Keratinocyte (primary cell): ENCODE results near the gene POLD2.

Source experiments
- EZH2 ChIP-seq: IDR thresholded peaks from one replicate; pipeline ENCODE4 v1.6.1; 2012; ENCODE audit warnings: inconsistent platforms, mild to moderate bottlenecking, low read length, moderate library complexity
- TF ChIP-seq, protein P1 (sequence below), 3 experiments: IDR thresholded peaks in 1 of 3; conservative IDR thresholded peaks in 1 of 3; optimal IDR thresholded peaks in 1 of 3; 2 replicates in 2 of 3; 3 replicates in 1 of 3; pipeline versions ENCODE3 to v1.5.1; 2011; ENCODE audit warnings: low read length in 3 of 3, mild to moderate bottlenecking in 3 of 3, moderate library complexity in 2 of 3, control low read depth in 1 of 3, inconsistent platforms in 1 of 3; ENCODE audit not compliant: insufficient read depth in 2 of 3; ENCODE audit errors: extremely low read depth in 1 of 3

DNA sequence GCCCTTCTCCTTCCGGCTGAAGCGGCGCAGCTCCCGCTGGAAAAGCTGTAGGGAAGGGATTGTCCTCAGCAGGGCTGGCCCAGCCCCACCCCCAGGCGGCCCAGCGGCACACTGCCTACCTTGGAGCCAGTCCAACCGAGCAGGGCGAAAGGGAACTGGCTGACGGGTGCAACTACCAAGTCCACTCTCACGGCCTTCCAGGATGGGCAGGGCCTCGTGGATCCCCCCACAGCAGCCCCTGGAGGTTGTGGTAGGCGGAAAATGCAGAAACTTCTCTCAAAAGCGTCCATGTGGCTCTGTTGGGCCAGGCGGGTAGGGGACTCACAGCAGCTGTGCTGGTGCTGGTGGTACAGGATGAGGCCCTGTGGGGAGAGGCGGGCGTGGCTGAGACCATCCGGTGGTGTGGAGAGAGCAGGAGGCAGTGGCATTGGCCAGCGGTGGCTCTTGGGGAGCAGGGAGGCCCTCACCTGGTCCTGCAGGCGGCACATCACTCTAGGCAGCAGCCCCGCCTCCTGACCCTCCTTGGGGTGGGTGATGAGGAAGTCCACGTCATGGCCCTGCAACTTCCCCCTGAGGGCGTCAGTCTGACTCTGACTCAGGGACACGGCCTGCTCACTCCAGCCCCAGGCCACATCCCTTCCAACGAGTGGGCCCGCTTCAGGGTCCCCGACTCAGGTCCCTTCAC lies 49.5 kb downstream of the POLD2 start:
- TF ChIP-seq, protein P1, sequence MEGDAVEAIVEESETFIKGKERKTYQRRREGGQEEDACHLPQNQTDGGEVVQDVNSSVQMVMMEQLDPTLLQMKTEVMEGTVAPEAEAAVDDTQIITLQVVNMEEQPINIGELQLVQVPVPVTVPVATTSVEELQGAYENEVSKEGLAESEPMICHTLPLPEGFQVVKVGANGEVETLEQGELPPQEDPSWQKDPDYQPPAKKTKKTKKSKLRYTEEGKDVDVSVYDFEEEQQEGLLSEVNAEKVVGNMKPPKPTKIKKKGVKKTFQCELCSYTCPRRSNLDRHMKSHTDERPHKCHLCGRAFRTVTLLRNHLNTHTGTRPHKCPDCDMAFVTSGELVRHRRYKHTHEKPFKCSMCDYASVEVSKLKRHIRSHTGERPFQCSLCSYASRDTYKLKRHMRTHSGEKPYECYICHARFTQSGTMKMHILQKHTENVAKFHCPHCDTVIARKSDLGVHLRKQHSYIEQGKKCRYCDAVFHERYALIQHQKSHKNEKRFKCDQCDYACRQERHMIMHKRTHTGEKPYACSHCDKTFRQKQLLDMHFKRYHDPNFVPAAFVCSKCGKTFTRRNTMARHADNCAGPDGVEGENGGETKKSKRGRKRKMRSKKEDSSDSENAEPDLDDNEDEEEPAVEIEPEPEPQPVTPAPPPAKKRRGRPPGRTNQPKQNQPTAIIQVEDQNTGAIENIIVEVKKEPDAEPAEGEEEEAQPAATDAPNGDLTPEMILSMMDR (optimal IDR thresholded peaks at IDR 0.05 in 1 of 3, IDR thresholded peaks at IDR 0.05 in 1 of 3, conservative IDR thresholded peaks at IDR 0.05 in 1 of 3; ENCODE audit: extremely low read depth in 1 of 3, insufficient read depth in 2 of 3, low read length in 3 of 3): no peak
- no peak for TF ChIP-seq EZH2
